Sigmoid colon (tissue), 7 donors: ENCODE data around the gene SPTBN1. TPM values are rescaled to one million over a fixed set of nuclear protein-coding genes. Genes with fewer than 3 reads are reported as not detected.

Experiments used
- DNase-seq: peaks from one replicate; pipeline ENCODE4 v3.0.0-alpha.2; 2019
- H3K27ac ChIP-seq, 4 donors: fragments of 200-600 bp; sonication (generic); one replicate each; pipeline ENCODE4 v1.5.1; 2016 to 2019; ENCODE audit warnings: mild to moderate bottlenecking in 1 of 4
- H3K27me3 ChIP-seq, 3 donors: fragments of 200-600 bp; sonication (generic); one replicate each; pipeline ENCODE4 v1.5.1; 2019; ENCODE audit warnings: mild to moderate bottlenecking in 1 of 3
- H3K36me3 ChIP-seq, 4 donors: fragments of 200-600 bp; sonication (generic); one replicate each; pipeline ENCODE4 v1.5.1; 2016 to 2019
- H3K4me1 ChIP-seq, 4 donors: fragments of 200-600 bp; sonication (generic); one replicate each; pipeline ENCODE4 v1.5.1; 2017 to 2019
- H3K4me3 ChIP-seq, 4 donors: fragments of 200-600 bp; sonication (generic); one replicate each; pipeline ENCODE4 v1.5.1; 2017 to 2019; ENCODE audit warnings: mild to moderate bottlenecking in 2 of 4, moderate library complexity in 1 of 4
- H3K9me3 ChIP-seq, 4 donors: fragments of 200-600 bp in 3 of 4; sonication (generic) in 3 of 4; one replicate each; pipeline versions ENCODE4 v1.5.1 to v1.6.1; 2013 to 2019
- EP300 ChIP-seq, 4 donors: sonication (generic); formaldehyde crosslinking; IDR thresholded peaks; one replicate each; pipeline ENCODE4 v1.6.1; 2017; ENCODE audit warnings: antibody characterized with exemption in 4 of 4
- POLR2A ChIP-seq, 2 donors: fragments of 450-650 bp; IDR thresholded peaks; one replicate each; pipeline ENCODE4 v1.6.1; 2016; ENCODE audit warnings: antibody characterized with exemption in 2 of 2, mild to moderate bottlenecking in 2 of 2, moderate library complexity in 2 of 2
- POLR2AphosphoS5 ChIP-seq, 4 donors: sonication (generic); formaldehyde crosslinking; IDR thresholded peaks; one replicate each; pipeline ENCODE4 v1.6.1; 2017; ENCODE audit warnings: antibody characterized with exemption in 4 of 4
- WGBS, 2 donors: extraction: QIAGEN DNeasy Blood & Tissue Kit; methylation state at CpG; one replicate each; pipeline ENCODE4 v1.1.7; 2013; 5-methylcytosine and 5-hydroxymethylcytosine counted together
- intact Hi-C: fragments of 100-400 bp; cut with DNase I; formaldehyde crosslinking; loops from one replicate; pipeline ENCODE4 v1.15.1; 2023
- polyA plus RNA-seq, 3 donors: library from polyadenylated mRNA; stranded (reverse); fragments of 200-250 nt; gene quantifications; one replicate each; pipeline ENCODE4 v1.2.3, GENCODE V29; 2013
- total RNA-seq, 4 donors: library from RNA; depleted of rRNA; stranded (reverse); fragments of >200 nt; gene quantifications; one replicate each; pipeline ENCODE4 v1.1.0, GENCODE V29; 2016
- TF ChIP-seq, protein P1 (sequence below), 4 experiments: fragments of 450-650 bp in 3 of 4; fragments of 200-600 bp in 1 of 4; IDR thresholded peaks; one replicate each; pipeline ENCODE4 v1.5.1; 2016 to 2019; ENCODE audit warnings: antibody characterized with exemption in 4 of 4, mild to moderate bottlenecking in 3 of 4, moderate library complexity in 2 of 4
- donor health status: healthy with polysubstance abuse.
- donor health status: Bipolar disorder and iron deficiency.
- donor health status: healthy.

The SPTBN1 gene
- total and polyA plus RNA-seq, 7 donors: 23.1 to 273 (median 169) TPM

DNA sequence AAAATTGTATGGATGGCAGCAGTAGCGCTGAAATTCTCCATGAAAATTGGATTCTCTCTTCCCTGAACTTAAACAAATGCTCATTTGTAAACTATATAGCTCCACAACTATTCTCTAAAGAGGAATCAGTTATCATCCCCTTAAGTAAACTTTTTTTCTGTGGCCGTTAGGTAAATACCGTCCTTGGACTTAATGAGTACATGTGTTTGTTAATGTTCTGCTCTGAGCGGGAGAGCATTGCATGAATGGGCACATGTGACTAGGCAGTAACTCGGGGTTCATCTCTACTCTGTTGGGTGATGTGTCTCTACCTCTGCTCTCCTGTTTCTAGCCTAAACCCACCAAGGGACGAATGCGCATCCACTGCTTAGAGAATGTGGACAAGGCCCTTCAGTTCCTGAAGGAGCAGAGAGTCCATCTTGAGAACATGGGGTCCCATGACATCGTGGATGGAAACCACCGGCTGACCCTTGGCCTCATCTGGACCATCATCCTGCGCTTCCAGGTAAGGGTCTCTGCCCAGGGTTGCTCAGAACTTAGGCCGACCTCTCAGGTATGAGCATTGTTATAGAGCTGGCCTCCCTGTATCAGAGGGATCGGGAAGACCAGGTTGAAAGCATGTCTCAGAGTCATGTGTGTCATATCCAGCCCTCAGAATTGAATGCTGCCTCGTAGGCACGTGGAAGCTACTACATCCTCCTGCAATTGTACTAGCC lies 155.9 kb downstream of the SPTBN1 start:
- TF ChIP-seq EP300 (IDR thresholded peaks at IDR 0.05) (no peak), POLR2AphosphoS5 (IDR thresholded peaks at IDR 0.05) (no peak)

DNA sequence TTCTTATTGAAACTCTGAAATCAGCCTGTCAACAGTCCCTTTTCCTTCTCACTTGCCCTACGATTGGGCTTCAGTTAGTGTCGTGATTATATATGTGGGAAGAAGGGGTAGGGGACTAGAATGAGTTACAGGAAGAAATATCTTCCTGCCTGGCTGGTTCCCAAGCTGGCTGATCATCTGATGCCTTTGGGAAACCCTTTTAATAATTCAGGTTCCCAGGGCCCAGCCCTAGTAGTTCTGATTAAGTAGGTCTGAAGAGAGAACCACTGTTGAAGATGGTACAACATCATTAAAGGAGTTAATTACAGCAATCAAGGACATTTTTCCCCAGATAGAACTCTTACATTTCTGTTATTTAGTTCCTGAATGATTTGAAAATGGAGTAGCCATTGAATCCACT lies 157.3 kb downstream of the SPTBN1 start:
- 81 to 82% methylated on average over 2 of the region's 2 CpGs for WGBS, 2 donors
- no peaks in the 10 kb centered on the region for H3K27me3 ChIP-seq
- peaks cover 2 to 40% (median 34%) of the 10 kb centered on the region in 4 donors for H3K4me1 ChIP-seq
- DNase-seq: no peak
- no peak for TF ChIP-seq POLR2AphosphoS5 (IDR thresholded peaks at IDR 0.05)
- no peak for TF ChIP-seq POLR2A (IDR thresholded peaks at IDR 0.05)
- TF ChIP-seq, protein P1, sequence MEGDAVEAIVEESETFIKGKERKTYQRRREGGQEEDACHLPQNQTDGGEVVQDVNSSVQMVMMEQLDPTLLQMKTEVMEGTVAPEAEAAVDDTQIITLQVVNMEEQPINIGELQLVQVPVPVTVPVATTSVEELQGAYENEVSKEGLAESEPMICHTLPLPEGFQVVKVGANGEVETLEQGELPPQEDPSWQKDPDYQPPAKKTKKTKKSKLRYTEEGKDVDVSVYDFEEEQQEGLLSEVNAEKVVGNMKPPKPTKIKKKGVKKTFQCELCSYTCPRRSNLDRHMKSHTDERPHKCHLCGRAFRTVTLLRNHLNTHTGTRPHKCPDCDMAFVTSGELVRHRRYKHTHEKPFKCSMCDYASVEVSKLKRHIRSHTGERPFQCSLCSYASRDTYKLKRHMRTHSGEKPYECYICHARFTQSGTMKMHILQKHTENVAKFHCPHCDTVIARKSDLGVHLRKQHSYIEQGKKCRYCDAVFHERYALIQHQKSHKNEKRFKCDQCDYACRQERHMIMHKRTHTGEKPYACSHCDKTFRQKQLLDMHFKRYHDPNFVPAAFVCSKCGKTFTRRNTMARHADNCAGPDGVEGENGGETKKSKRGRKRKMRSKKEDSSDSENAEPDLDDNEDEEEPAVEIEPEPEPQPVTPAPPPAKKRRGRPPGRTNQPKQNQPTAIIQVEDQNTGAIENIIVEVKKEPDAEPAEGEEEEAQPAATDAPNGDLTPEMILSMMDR (IDR thresholded peaks at IDR 0.05): no peak
- no peak for TF ChIP-seq EP300 (IDR thresholded peaks at IDR 0.05)
- H3K4me3 ChIP-seq: no peak overlapping the region
- intact Hi-C loops: no loop called here
- no peaks in the 10 kb centered on the region for H3K9me3 ChIP-seq
- H3K27ac ChIP-seq: no peak overlapping the region
- H3K36me3 ChIP-seq: peaks cover 0 to 20% (median 6%) of the 10 kb centered on the region in 4 donors

More for the DNA sequence above, 155.9 kb downstream of the SPTBN1 start:
- Histone ChIP-seq H3K9me3 (no peaks in the 10 kb centered on the region), H3K4me3 (no peak overlapping the region), H3K27me3 (no peaks in the 10 kb centered on the region), H3K27ac (no peak overlapping the region), H3K4me1 (peaks cover 0 to 29% (median 21%) of the 10 kb centered on the region in 4 donors), H3K36me3 (peaks cover 0 to 15% (median 6%) of the 10 kb centered on the region in 4 donors)
- intact Hi-C loops: no loop called here
- WGBS, 2 donors: 75 to 89% methylated on average over 14 of the region's 14 CpGs
- no peak for DNase-seq

DNA sequence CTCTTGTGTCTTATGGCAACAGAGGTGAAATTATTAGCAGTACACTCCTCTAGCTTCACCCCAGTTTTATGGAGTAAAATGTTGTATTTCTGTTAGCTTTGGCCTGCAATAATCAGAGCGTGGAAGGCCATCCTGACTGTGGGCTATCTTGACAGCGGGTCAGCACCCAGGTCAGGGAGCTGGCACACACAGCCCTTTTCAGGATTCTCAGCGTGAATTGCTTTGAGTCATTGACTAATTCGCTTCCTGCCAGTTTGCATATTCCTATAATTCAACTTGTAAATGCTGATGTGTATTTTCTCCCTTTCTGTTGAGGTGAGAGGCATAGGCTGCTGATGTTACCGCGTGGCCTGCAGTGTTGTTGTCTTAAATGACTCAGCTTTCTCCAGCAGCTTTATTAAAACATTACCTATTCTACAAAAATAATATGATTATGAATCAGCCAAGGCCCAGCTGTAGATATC lies 157.7 kb downstream of the SPTBN1 start:
- intact Hi-C loops: no loop called here
- H3K27ac ChIP-seq: no peak overlapping the region
- H3K4me1 ChIP-seq: peaks cover 3 to 44% (median 36%) of the 10 kb centered on the region in 4 donors
- H3K27me3 ChIP-seq: no peaks in the 10 kb centered on the region
- WGBS, 2 donors: 76 to 79% methylated on average over 6 of the region's 6 CpGs
- no peak overlapping the region for H3K4me3 ChIP-seq
- no peak for DNase-seq
- H3K9me3 ChIP-seq: no peaks in the 10 kb centered on the region
- TF ChIP-seq EP300 (IDR thresholded peaks at IDR 0.05) (no peak), POLR2A (IDR thresholded peaks at IDR 0.05) (no peak), POLR2AphosphoS5 (IDR thresholded peaks at IDR 0.05) (no peak)
- TF ChIP-seq, protein P1 (IDR thresholded peaks at IDR 0.05): no peak
- peaks cover 0 to 20% (median 6%) of the 10 kb centered on the region in 4 donors for H3K36me3 ChIP-seq

DNA sequence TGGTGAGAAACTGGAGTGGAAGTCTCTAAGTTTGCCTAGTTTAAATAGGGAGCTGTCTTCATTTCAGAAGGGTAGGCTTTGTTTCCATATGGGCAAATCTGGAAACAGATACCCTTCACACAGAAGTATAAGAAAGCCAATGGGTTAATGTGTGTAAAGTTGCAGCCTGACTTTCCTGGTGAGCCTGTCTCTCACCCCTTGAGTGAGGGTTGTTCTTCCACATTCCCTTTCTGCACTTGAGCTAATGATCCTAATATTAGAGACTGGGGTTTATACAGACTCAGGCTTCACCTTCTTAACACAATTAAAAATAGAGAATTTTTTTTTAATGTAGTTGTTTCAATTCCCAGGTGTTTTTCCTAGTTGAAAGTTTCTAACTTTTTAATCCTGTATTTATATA lies 158.7 kb downstream of the SPTBN1 start:
- no peak overlapping the region for H3K4me3 ChIP-seq
- no peaks in the 10 kb centered on the region for H3K27me3 ChIP-seq
- peaks cover 3 to 46% (median 40%) of the 10 kb centered on the region in 4 donors for H3K4me1 ChIP-seq
- no peak for TF ChIP-seq POLR2A (IDR thresholded peaks at IDR 0.05)
- TF ChIP-seq EP300 (IDR thresholded peaks at IDR 0.05): no peak
- no peak for TF ChIP-seq POLR2AphosphoS5 (IDR thresholded peaks at IDR 0.05)
- TF ChIP-seq, protein P1 (IDR thresholded peaks at IDR 0.05): no peak
- intact Hi-C loops: loop anchor here (5.0 kb wide), 2 partner anchors 52 to 158 kb away; partner anchors contain the start of gene SPTBN1
- H3K9me3 ChIP-seq: no peaks in the 10 kb centered on the region
- no peak for DNase-seq
- H3K36me3 ChIP-seq: peaks cover 0 to 20% (median 6%) of the 10 kb centered on the region in 4 donors
- no peak overlapping the region for H3K27ac ChIP-seq

DNA sequence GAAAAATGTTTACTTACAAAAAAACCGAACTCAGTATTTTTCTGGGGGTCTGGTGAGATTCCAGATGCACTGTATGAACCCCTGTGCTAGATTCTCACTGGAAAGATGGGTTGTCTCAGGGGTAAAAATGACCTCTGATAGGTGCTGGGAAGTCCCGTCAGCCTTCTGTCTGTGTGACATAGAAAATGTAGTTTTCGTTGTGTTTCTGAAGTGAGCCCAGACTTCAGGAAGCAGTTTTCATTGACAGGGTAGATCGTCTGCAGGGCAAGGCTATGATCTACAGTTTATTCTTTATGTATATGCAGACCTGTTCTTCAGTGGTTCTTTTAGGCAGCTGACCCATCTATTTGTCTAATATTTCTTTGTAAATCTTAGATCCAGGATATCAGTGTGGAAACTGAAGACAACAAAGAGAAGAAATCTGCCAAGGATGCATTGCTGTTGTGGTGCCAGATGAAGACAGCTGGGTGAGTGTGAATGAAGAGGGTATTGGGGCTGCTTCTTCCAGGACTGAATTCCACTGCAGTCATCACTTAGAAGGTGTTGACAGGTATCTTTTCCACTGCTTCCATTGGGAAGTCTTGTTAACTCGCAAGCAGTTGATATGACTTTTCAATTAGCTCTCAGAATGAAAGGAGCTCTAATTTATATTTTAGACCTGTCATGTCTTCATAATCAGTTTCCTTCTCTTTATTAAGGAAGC lies 159.9 kb downstream of the SPTBN1 start:
- no peak for TF ChIP-seq EP300 (IDR thresholded peaks at IDR 0.05)
- TF ChIP-seq, protein P1 (IDR thresholded peaks at IDR 0.05): no peak
- TF ChIP-seq POLR2AphosphoS5 (IDR thresholded peaks at IDR 0.05): no peak
- TF ChIP-seq POLR2A (IDR thresholded peaks at IDR 0.05): no peak
- H3K27me3 ChIP-seq: no peaks in the 10 kb centered on the region
- intact Hi-C loops: loop anchor here (5.0 kb wide), 2 partner anchors 51 to 159 kb away; partner anchors contain the start of gene SPTBN1
- no peak for DNase-seq
- H3K9me3 ChIP-seq: no peaks in the 10 kb centered on the region
- peaks cover 3 to 43% (median 33%) of the 10 kb centered on the region in 4 donors for H3K4me1 ChIP-seq
- no peak overlapping the region for H3K27ac ChIP-seq
- WGBS, 2 donors: 90 to 91% methylated on average over 5 of the region's 5 CpGs
- no peak overlapping the region for H3K4me3 ChIP-seq
- peaks cover 3 to 21% (median 6%) of the 10 kb centered on the region in 4 donors for H3K36me3 ChIP-seq
